ENCODE measurements around the gene WDR45B. TPM values are rescaled to one million over a fixed set of nuclear protein-coding genes. Genes with fewer than 3 reads are reported as not detected.
"Not testable (repeated sequence)": the region's sequence is repeated elsewhere in the genome, so short reads cannot be mapped to it uniquely, and the experiment has no call there.

WDR45B gene
- polyA plus RNA-seq, 1 donor from 2014 or later, result 131 TPM

DNA sequence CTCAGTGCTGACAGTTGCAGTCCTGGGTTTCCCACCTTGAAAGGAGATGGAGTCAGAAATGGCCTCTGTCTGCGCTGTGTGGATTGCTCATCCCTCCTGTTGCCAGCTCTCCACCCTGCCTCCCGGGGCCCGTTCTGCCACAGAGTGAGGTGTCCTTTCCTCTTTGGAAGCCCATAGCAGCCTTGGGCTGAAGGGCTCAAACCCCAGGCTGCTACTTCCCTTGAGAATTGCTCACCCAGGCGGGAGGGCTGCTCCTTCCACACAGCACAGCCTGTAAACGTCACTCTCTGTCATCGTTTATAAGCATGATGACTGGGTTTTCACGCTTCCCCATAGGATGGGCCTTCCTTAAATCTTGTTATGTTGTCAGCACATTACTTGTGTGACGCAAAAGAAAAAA lies 66.0 kb downstream of the WDR45B start:
- H4K20me1 ChIP-seq (ENCODE audit: insufficient read depth), result no peaks in the 10 kb centered on the region
- H3K79me2 ChIP-seq (replicated peaks; ENCODE audit: insufficient read depth, low read length), result no peaks in the 10 kb centered on the region
- H3K9ac ChIP-seq (ENCODE audit: low read length), result peak overlapping the region; percentile 7
- no peak overlapping the region for H3K4me2 ChIP-seq (ENCODE audit: low read length)
- H3K36me3 ChIP-seq (ENCODE audit: insufficient read depth, low read length), result peaks cover 5% of the 10 kb centered on the region
- TF ChIP-seq POLR2AphosphoS5 (IDR thresholded peaks at IDR 0.05) (no peak), TAF1 (IDR thresholded peaks at IDR 0.05; ENCODE audit: low read depth) (no peak), MXI1 (conservative IDR thresholded peaks at IDR 0.05; ENCODE audit: poor library complexity, severe bottlenecking) (no peak), EZH2 (IDR thresholded peaks at IDR 0.05; ENCODE audit: borderline replicate concordance, insufficient read depth, low read length, poor library complexity, severe bottlenecking) (no peak), EP300 (conservative IDR thresholded peaks at IDR 0.05; ENCODE audit: poor library complexity, severe bottlenecking) (no peak), SMC3 (conservative IDR thresholded peaks at IDR 0.05; ENCODE audit: poor library complexity) (no peak), RAD21 (conservative IDR thresholded peaks at IDR 0.05) (no peak)
- TF ChIP-seq, protein P1, sequence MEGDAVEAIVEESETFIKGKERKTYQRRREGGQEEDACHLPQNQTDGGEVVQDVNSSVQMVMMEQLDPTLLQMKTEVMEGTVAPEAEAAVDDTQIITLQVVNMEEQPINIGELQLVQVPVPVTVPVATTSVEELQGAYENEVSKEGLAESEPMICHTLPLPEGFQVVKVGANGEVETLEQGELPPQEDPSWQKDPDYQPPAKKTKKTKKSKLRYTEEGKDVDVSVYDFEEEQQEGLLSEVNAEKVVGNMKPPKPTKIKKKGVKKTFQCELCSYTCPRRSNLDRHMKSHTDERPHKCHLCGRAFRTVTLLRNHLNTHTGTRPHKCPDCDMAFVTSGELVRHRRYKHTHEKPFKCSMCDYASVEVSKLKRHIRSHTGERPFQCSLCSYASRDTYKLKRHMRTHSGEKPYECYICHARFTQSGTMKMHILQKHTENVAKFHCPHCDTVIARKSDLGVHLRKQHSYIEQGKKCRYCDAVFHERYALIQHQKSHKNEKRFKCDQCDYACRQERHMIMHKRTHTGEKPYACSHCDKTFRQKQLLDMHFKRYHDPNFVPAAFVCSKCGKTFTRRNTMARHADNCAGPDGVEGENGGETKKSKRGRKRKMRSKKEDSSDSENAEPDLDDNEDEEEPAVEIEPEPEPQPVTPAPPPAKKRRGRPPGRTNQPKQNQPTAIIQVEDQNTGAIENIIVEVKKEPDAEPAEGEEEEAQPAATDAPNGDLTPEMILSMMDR (IDR thresholded peaks at IDR 0.05; ENCODE audit: poor library complexity, severe bottlenecking), result no peak
- TF ChIP-seq, protein P2, sequence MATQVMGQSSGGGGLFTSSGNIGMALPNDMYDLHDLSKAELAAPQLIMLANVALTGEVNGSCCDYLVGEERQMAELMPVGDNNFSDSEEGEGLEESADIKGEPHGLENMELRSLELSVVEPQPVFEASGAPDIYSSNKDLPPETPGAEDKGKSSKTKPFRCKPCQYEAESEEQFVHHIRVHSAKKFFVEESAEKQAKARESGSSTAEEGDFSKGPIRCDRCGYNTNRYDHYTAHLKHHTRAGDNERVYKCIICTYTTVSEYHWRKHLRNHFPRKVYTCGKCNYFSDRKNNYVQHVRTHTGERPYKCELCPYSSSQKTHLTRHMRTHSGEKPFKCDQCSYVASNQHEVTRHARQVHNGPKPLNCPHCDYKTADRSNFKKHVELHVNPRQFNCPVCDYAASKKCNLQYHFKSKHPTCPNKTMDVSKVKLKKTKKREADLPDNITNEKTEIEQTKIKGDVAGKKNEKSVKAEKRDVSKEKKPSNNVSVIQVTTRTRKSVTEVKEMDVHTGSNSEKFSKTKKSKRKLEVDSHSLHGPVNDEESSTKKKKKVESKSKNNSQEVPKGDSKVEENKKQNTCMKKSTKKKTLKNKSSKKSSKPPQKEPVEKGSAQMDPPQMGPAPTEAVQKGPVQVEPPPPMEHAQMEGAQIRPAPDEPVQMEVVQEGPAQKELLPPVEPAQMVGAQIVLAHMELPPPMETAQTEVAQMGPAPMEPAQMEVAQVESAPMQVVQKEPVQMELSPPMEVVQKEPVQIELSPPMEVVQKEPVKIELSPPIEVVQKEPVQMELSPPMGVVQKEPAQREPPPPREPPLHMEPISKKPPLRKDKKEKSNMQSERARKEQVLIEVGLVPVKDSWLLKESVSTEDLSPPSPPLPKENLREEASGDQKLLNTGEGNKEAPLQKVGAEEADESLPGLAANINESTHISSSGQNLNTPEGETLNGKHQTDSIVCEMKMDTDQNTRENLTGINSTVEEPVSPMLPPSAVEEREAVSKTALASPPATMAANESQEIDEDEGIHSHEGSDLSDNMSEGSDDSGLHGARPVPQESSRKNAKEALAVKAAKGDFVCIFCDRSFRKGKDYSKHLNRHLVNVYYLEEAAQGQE (IDR thresholded peaks at IDR 0.05; ENCODE audit: borderline replicate concordance), result no peak
- peaks cover 2% of the 10 kb centered on the region for H3F3A ChIP-seq (ENCODE audit: insufficient read depth, low read length, poor library complexity, severe bottlenecking)
- H3K27ac ChIP-seq (ENCODE audit: low read length), result peak overlapping the region; percentile 48
- H3K4me3 ChIP-seq (ENCODE audit: low read length), result no peak overlapping the region
- H3K9me2 ChIP-seq (ENCODE audit: insufficient read depth, low read length), result no peaks in the 10 kb centered on the region
- H2AFZ ChIP-seq (ENCODE audit: low read depth, low read length), result no peak overlapping the region
- no peaks in the 10 kb centered on the region for H3K9me3 ChIP-seq (ENCODE audit: low read length)
- H3K27me3 ChIP-seq (ENCODE audit: insufficient read depth, low read depth, low read length), result no peaks in the 10 kb centered on the region

DNA sequence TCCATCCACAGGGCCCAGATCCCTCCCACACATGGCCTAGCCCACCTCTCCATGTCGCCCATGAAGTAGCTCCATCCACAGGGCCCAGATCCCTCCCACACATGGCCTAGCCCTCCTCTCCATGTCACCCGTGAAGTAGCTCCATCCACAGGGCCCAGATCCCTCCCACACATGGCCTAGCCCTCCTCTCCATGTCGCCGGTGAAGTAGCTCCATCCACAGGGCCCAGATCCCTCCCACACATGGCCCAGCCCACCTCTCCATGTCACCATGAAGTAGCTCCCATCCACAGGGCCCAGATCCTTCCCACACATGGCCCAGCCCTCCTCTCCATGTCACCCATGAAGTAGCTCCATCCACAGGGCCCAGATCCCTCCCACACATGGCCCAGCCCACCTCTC lies 68.3 kb downstream of the WDR45B start:
- H3K27ac ChIP-seq (ENCODE audit: low read length); H3K79me2 ChIP-seq (replicated peaks; ENCODE audit: insufficient read depth, low read length); H4K20me1 ChIP-seq (ENCODE audit: insufficient read depth); H3K9ac ChIP-seq (ENCODE audit: low read length); H3K9me3 ChIP-seq (ENCODE audit: low read length); H3K4me3 ChIP-seq (ENCODE audit: low read length); H3K36me3 ChIP-seq (ENCODE audit: insufficient read depth, low read length); H3K4me2 ChIP-seq (ENCODE audit: low read length); H3F3A ChIP-seq (ENCODE audit: insufficient read depth, low read length, poor library complexity, severe bottlenecking); H2AFZ ChIP-seq (ENCODE audit: low read depth, low read length); H3K27me3 ChIP-seq (ENCODE audit: insufficient read depth, low read depth, low read length); H3K9me2 ChIP-seq (ENCODE audit: insufficient read depth, low read length): not testable (repeated sequence)

DNA sequence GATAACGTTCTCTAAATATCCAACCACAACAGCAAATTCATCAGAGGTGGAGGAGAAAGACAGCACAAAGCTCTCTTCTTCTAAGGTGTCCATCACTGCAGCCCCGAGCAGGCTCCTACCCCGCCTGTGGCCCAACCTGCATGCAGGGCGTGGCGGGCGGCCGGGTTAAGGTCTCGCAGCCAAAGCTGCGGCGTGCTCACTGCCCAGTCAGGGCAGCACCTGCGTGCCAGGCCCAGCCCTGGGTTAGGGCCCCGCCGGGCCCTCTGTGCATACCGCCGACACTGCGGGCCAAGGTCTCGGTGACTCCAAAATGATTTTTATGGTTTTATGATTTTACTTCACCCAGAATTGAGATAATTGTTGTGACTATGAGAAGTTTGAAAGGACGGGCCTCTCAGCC lies 70.9 kb downstream of the WDR45B start:
- no peak overlapping the region for H3K9ac ChIP-seq (ENCODE audit: low read length)
- H3K4me3 ChIP-seq (ENCODE audit: low read length), result no peak overlapping the region
- no peaks in the 10 kb centered on the region for H3K36me3 ChIP-seq (ENCODE audit: insufficient read depth, low read length)
- no peaks in the 10 kb centered on the region for H3F3A ChIP-seq (ENCODE audit: insufficient read depth, low read length, poor library complexity, severe bottlenecking)
- no peak overlapping the region for H3K27ac ChIP-seq (ENCODE audit: low read length)
- TF ChIP-seq RAD21 (conservative IDR thresholded peaks at IDR 0.05) (no peak), EP300 (conservative IDR thresholded peaks at IDR 0.05; ENCODE audit: poor library complexity, severe bottlenecking) (no peak), TAF1 (IDR thresholded peaks at IDR 0.05; ENCODE audit: low read depth) (no peak), EZH2 (IDR thresholded peaks at IDR 0.05; ENCODE audit: borderline replicate concordance, insufficient read depth, low read length, poor library complexity, severe bottlenecking) (no peak), POLR2AphosphoS5 (IDR thresholded peaks at IDR 0.05) (no peak), SMC3 (conservative IDR thresholded peaks at IDR 0.05; ENCODE audit: poor library complexity) (no peak), MXI1 (conservative IDR thresholded peaks at IDR 0.05; ENCODE audit: poor library complexity, severe bottlenecking) (no peak)
- TF ChIP-seq, protein P2 (IDR thresholded peaks at IDR 0.05; ENCODE audit: borderline replicate concordance), result no peak
- TF ChIP-seq, protein P1 (IDR thresholded peaks at IDR 0.05; ENCODE audit: poor library complexity, severe bottlenecking), result no peak
- H3K4me2 ChIP-seq (ENCODE audit: low read length), result no peak overlapping the region
- H3K27me3 ChIP-seq (ENCODE audit: insufficient read depth, low read depth, low read length), result no peaks in the 10 kb centered on the region
- H3K79me2 ChIP-seq (replicated peaks; ENCODE audit: insufficient read depth, low read length), result no peaks in the 10 kb centered on the region
- no peaks in the 10 kb centered on the region for H3K9me2 ChIP-seq (ENCODE audit: insufficient read depth, low read length)
- H3K9me3 ChIP-seq (ENCODE audit: low read length), result no peaks in the 10 kb centered on the region
- H2AFZ ChIP-seq (ENCODE audit: low read depth, low read length), result no peak overlapping the region
- H4K20me1 ChIP-seq (ENCODE audit: insufficient read depth), result no peaks in the 10 kb centered on the region
